SU-DHL-6 (cell line): ENCODE measurements around the gene CPLX1.

Experiments
- H2AFZ ChIP-seq: fragments of 200-600 bp; sonication (generic); 2 replicates; pipeline ENCODE4 v1.6.1; 2014; ENCODE audit warnings: low read depth, mild to moderate bottlenecking, moderate library complexity, mixed read lengths, antibody characterized with exemption, low read length; ENCODE audit not compliant: severe bottlenecking
- H3F3A ChIP-seq: fragments of 200-600 bp; shearing (Covaris generic); 2 replicates; pipeline ENCODE4 v1.6.0; 2016; ENCODE audit warnings: antibody characterized with exemption, mild to moderate bottlenecking; ENCODE audit not compliant: insufficient read depth
- H3K27ac ChIP-seq: fragments of 200-600 bp; sonication (generic); 2 replicates; pipeline ENCODE4 v1.5.1; 2016; ENCODE audit warnings: low read depth, mild to moderate bottlenecking, low read length, moderate library complexity, mixed read lengths
- H3K27me3 ChIP-seq: fragments of 200-600 bp; sonication (generic), shearing (Covaris generic); 2 replicates; pipeline ENCODE4 v1.6.0; 2014; ENCODE audit warnings: mild to moderate bottlenecking, low read length
- H3K36me3 ChIP-seq: fragments of 200-600 bp; sonication (generic); 2 replicates; pipeline ENCODE4 v1.6.1; 2014; ENCODE audit warnings: mild to moderate bottlenecking, low read length, mixed read lengths
- H3K4me2 ChIP-seq: fragments of 300-600, 200-600 bp; shearing (Covaris generic), sonication (generic); 2 replicates; pipeline ENCODE4 v1.6.0; 2014; ENCODE audit warnings: low read length, low read depth, mild to moderate bottlenecking; ENCODE audit not compliant: poor library complexity, severe bottlenecking
- H3K4me3 ChIP-seq: fragments of 200-600 bp; sonication (generic); 2 replicates; pipeline ENCODE4 v1.5.1; 2014; ENCODE audit warnings: antibody characterized with exemption, low read length, mild to moderate bottlenecking, mixed read lengths; ENCODE audit not compliant: insufficient read depth, poor library complexity, severe bottlenecking
- H3K79me2 ChIP-seq: fragments of 200-600 bp; sonication (generic); 2 replicates; pipeline ENCODE4 v1.6.1; 2014; ENCODE audit warnings: mild to moderate bottlenecking, low read length, moderate library complexity; ENCODE audit not compliant: insufficient read depth
- H3K9ac ChIP-seq: fragments of 200-600 bp; sonication (generic); 2 replicates; pipeline ENCODE4 v1.7.0; 2014; ENCODE audit warnings: mild to moderate bottlenecking, low read length
- H3K9me2 ChIP-seq: fragments of 200-600 bp; sonication (generic); replicated peaks from 2 replicates; pipeline ENCODE4 v1.6.1; 2014; ENCODE audit warnings: low read length; ENCODE audit not compliant: insufficient read depth
- H3K9me3 ChIP-seq: fragments of 200-600 bp; sonication (generic); 2 replicates; pipeline ENCODE4 v1.6.1; 2014; ENCODE audit warnings: low read length, mixed read lengths; ENCODE audit not compliant: insufficient read depth
- H4K20me1 ChIP-seq: fragments of 200-600 bp; sonication (generic); 2 replicates; pipeline ENCODE4 v1.6.1; 2014; ENCODE audit warnings: low read depth, mild to moderate bottlenecking, antibody characterized with exemption, low read length, moderate library complexity, mixed read lengths
- EZH2phosphoT487 ChIP-seq: fragments of 200-600 bp; sonication (generic), shearing (Covaris generic); conservative IDR thresholded peaks from 2 replicates; pipeline ENCODE4 v1.6.1; 2018; ENCODE audit warnings: mild to moderate bottlenecking, antibody characterized with exemption, low read length, moderate library complexity, mixed read lengths
- TF ChIP-seq, protein P1 (sequence below): fragments of 200-600 bp; sonication (generic); IDR thresholded peaks from one replicate; pipeline ENCODE4 v1.5.1; 2017; ENCODE audit warnings: antibody characterized with exemption, mild to moderate bottlenecking, low read length, moderate library complexity; ENCODE audit not compliant: insufficient read depth, poor library complexity, severe bottlenecking

Gene CPLX1

DNA sequence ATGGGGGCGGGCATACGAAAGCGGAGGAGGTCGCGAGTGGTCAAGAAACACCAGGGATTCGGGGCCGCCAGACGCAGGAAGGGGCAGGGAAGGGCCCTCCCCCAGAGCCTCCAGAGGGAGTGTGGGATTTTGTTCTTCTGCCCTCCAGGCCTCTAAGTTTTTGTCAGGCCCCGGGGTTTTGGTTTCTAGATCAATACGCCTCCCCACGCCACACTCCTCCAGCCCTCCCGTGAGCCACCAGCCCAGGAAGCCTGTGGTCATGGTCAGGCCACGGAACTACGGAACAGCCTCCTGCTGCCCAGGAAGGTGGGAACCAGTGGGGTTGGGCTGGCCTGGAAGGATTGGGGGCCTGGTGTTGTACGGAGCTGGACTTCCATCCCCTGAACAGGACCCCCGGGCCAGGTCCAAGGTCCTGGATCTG is 38.4 kb downstream of the CPLX1 start:
- H3K9ac ChIP-seq: no peak overlapping the region
- H2AFZ ChIP-seq: no peak overlapping the region
- no peaks in the 10 kb centered on the region for H3K27me3 ChIP-seq
- H3K36me3 ChIP-seq: no peaks in the 10 kb centered on the region
- H3K27ac ChIP-seq: no peak overlapping the region
- 0 out of 2 replicates have a peak, but pooled peaks cover 3% of the 10 kb centered on the region for H3F3A ChIP-seq
- no peaks in the 10 kb centered on the region for H3K79me2 ChIP-seq
- no peak overlapping the region for H3K4me2 ChIP-seq
- H3K4me3 ChIP-seq: no peak overlapping the region
- H4K20me1 ChIP-seq: no peaks in the 10 kb centered on the region
- H3K9me2 ChIP-seq: no peaks in the 10 kb centered on the region
- no peak for TF ChIP-seq EZH2phosphoT487
- TF ChIP-seq, protein P1, sequence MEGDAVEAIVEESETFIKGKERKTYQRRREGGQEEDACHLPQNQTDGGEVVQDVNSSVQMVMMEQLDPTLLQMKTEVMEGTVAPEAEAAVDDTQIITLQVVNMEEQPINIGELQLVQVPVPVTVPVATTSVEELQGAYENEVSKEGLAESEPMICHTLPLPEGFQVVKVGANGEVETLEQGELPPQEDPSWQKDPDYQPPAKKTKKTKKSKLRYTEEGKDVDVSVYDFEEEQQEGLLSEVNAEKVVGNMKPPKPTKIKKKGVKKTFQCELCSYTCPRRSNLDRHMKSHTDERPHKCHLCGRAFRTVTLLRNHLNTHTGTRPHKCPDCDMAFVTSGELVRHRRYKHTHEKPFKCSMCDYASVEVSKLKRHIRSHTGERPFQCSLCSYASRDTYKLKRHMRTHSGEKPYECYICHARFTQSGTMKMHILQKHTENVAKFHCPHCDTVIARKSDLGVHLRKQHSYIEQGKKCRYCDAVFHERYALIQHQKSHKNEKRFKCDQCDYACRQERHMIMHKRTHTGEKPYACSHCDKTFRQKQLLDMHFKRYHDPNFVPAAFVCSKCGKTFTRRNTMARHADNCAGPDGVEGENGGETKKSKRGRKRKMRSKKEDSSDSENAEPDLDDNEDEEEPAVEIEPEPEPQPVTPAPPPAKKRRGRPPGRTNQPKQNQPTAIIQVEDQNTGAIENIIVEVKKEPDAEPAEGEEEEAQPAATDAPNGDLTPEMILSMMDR: no peak
- no peaks in the 10 kb centered on the region for H3K9me3 ChIP-seq

- Histone ChIP-seq H3K4me3 (no peak overlapping the region), H3K4me2 (no peak overlapping the region), H3K9me2 (no peaks in the 10 kb centered on the region), H2AFZ (no peak overlapping the region), H3K9ac (no peak overlapping the region), H3K9me3 (no peaks in the 10 kb centered on the region), H3F3A (0 out of 2 replicates have a peak, but pooled peaks cover 3% of the 10 kb centered on the region), H3K36me3 (no peaks in the 10 kb centered on the region), H3K79me2 (no peaks in the 10 kb centered on the region), H3K27ac (no peak overlapping the region), H4K20me1 (no peaks in the 10 kb centered on the region), H3K27me3 (no peaks in the 10 kb centered on the region)
- TF ChIP-seq, protein P1: no peak
- no peak for TF ChIP-seq EZH2phosphoT487
Measured at GRCh38 chr4:786861-787300, 39.0 kb downstream of the CPLX1 start.

DNA sequence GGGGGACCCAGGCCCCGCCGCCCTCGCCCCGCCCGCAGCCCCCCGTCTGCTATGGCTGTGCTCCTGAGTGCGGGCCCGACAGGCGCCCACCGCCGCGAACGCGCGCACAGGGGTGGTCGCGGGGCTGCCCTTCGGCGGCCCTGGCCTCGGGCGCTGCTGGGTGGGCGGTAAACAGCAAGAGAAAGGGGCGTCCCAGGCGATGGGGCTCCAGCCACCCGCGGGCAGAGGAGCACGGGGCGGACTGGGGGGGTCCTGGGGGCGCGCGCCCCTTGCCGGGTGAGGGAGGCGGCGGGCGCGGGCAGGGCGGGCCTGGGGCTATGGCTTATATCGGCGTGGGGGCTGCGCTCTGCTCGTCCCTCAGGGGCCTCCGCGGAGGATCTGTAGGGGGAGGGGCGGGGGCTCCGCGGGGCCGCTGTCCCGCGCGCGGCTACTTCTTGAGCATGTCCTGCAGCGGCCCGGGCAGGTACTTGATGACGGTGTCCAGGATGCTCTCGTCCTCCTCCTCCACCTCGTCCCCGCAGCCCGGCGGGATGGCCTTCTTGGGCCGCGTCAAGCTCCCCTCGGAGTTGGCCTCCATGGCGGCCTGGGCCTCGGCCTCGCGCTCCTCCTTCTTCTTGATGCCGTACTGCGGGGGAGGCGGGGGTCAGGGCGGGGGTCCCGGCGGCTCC is 39.7 kb downstream of the CPLX1 start:
- Histone ChIP-seq H3K4me2 (no peak overlapping the region), H3K9me3 (no peaks in the 10 kb centered on the region), H3F3A (0 out of 2 replicates have a peak, but pooled peaks cover 3% of the 10 kb centered on the region), H3K79me2 (peaks cover 4% of the 10 kb centered on the region), H3K9ac (no peak overlapping the region), H3K27me3 (no peaks in the 10 kb centered on the region), H3K9me2 (no peaks in the 10 kb centered on the region), H4K20me1 (no peaks in the 10 kb centered on the region), H3K27ac (no peak overlapping the region), H3K4me3 (no peak overlapping the region), H2AFZ (no peak overlapping the region), H3K36me3 (no peaks in the 10 kb centered on the region)
- TF ChIP-seq, protein P1: no peak
- TF ChIP-seq EZH2phosphoT487: no peak
